IgD-negative memory B cell (primary cell): ENCODE measurements around the gene SLC37A1. TPM values are rescaled to one million over a fixed set of nuclear protein-coding genes. Genes with fewer than 3 reads are reported as not detected.
A peak's percentile ranks its signal among the peaks of the same experiment; 100 is the strongest.

Source experiments
- H3K27ac Mint-ChIP-seq, 3 donors: one replicate each; pipeline ENCODE4 v1.8.0; 2020 to 2022; ENCODE audit warnings: mild to moderate bottlenecking in 3 of 3, mixed read lengths in 3 of 3, moderate library complexity in 1 of 3
- H3K27me3 Mint-ChIP-seq: one replicate; pipeline ENCODE4 v1.8.0; 2021; ENCODE audit warnings: mixed read lengths
- H3K36me3 Mint-ChIP-seq: one replicate; pipeline ENCODE4 v1.8.0; 2020; ENCODE audit warnings: mild to moderate bottlenecking, mixed read lengths
- H3K4me1 Mint-ChIP-seq, 3 donors: one replicate each; pipeline ENCODE4 v1.8.0; 2020 to 2022; ENCODE audit warnings: mixed read lengths in 3 of 3, mild to moderate bottlenecking in 1 of 3
- H3K4me3 Mint-ChIP-seq, 4 donors: one replicate each; pipeline ENCODE4 v1.8.0; 2020 to 2022; ENCODE audit warnings: mild to moderate bottlenecking in 4 of 4, mixed read lengths in 4 of 4, moderate library complexity in 3 of 4
- H3K9me3 Mint-ChIP-seq, 3 donors: one replicate each; pipeline ENCODE4 v1.8.0; 2020 to 2021; ENCODE audit warnings: mixed read lengths in 3 of 3, mild to moderate bottlenecking in 1 of 3
- polyA plus RNA-seq: library from polyadenylated mRNA; unstranded; fragments of 300-500 nt; fragmentation: Illumina TruSeq; gene quantifications from one replicate; pipeline ENCODE4 v1.2.3, GENCODE V29; 2021

Gene SLC37A1
- polyA plus RNA-seq, 1 donor from 2014 or later, result 14.8 TPM

DNA sequence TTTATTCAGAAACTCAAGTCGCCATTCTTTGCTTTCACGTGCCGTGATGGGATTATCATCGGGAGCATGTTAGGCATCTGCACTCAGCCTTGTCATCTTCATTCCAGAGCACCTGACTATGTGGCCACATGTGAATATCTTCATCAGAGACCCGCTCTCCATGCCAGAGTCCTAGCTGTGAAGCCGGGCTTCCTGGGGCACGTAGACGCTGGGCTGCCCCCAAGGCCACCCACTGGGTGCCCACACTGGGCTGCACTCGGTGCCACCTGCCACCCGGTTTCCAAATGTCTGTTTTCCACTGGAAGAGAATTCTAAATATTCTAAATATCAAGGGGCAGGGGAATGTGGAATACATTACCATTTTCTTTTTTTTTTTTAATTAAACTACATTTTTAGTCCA, 43.8 kb downstream of the SLC37A1 start:
- Mint-ChIP-seq H3K4me1 (peaks cover 14 to 24% (median 16%) of the 10 kb centered on the region in 3 donors), H3K4me3 (peak overlapping the region in 2 of 4 donors; percentile 17 to 48), H3K9me3 (no peaks in the 10 kb centered on the region), H3K27me3 (no peaks in the 10 kb centered on the region), H3K36me3 (peaks cover 10% of the 10 kb centered on the region), H3K27ac (peak overlapping the region in 1 of 3 donors; percentile 89)

- peaks cover 11% of the 10 kb centered on the region for H3K36me3 Mint-ChIP-seq
Observed at GRCh38 chr21:42558368-42558767, 44.7 kb downstream of the SLC37A1 start.

GRCh38 chr21:42558846-42559245, 45.2 kb downstream of the SLC37A1 start:
- Mint-ChIP-seq H3K36me3 (peaks cover 7% of the 10 kb centered on the region), H3K27me3 (no peaks in the 10 kb centered on the region), H3K4me3 (no peak overlapping the region), H3K4me1 (peaks cover 14 to 25% (median 16%) of the 10 kb centered on the region in 3 donors), H3K27ac (no peak overlapping the region), H3K9me3 (no peaks in the 10 kb centered on the region)

More at GRCh38 chr21:42558368-42558767, 44.7 kb downstream of the SLC37A1 start:
- Mint-ChIP-seq H3K9me3 (no peaks in the 10 kb centered on the region), H3K27me3 (no peaks in the 10 kb centered on the region), H3K4me3 (no peak overlapping the region), H3K4me1 (peaks cover 14 to 25% (median 16%) of the 10 kb centered on the region in 3 donors), H3K27ac (no peak overlapping the region)

GRCh38 chr21:42559326-42559725, 45.7 kb downstream of the SLC37A1 start:
- peaks cover 7% of the 10 kb centered on the region for H3K36me3 Mint-ChIP-seq
- no peak overlapping the region for H3K4me3 Mint-ChIP-seq
- H3K27ac Mint-ChIP-seq, result no peak overlapping the region
- no peaks in the 10 kb centered on the region for H3K9me3 Mint-ChIP-seq
- peaks cover 11 to 25% (median 16%) of the 10 kb centered on the region in 3 donors for H3K4me1 Mint-ChIP-seq
- H3K27me3 Mint-ChIP-seq, result no peaks in the 10 kb centered on the region

DNA sequence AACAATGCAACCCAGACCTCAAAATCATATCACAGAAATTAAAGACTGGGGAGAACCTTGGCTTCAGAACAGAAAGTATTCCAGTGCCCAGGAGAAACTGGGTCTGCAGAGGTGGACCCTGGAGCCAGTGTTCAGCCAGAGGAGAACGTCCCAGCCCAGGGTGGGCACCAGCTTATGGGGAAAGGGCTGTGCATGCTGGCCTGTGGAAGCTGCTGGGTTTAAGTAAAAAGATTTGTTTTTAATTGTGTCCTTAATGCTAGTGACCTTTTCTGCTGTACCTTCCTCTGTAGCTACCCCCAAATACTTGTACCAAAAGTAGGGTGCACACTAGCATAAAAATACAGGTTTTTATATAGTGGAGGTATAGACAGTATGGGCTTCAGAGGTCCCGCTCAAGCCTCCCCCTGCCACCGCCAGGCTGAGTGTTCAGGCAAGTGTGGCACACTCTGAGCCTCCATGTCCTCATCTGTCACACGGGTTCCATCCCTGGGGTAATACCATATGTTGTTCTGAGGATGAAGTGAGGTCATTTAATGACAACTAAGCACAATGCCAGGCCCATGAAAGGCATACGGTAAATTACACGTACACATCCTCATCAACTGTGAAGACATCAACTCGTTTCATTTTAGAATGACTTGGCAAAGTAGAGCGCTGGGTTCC, 47.0 kb downstream of the SLC37A1 start:
- peaks cover 10% of the 10 kb centered on the region for H3K36me3 Mint-ChIP-seq
- peaks cover 11 to 25% (median 16%) of the 10 kb centered on the region in 3 donors for H3K4me1 Mint-ChIP-seq
- H3K9me3 Mint-ChIP-seq, result no peaks in the 10 kb centered on the region
- peak overlapping the region in 2 of 3 donors; percentile 44 to 81 for H3K27ac Mint-ChIP-seq
- no peaks in the 10 kb centered on the region for H3K27me3 Mint-ChIP-seq
- peak overlapping the region in 1 of 4 donors; percentile 28 for H3K4me3 Mint-ChIP-seq

DNA sequence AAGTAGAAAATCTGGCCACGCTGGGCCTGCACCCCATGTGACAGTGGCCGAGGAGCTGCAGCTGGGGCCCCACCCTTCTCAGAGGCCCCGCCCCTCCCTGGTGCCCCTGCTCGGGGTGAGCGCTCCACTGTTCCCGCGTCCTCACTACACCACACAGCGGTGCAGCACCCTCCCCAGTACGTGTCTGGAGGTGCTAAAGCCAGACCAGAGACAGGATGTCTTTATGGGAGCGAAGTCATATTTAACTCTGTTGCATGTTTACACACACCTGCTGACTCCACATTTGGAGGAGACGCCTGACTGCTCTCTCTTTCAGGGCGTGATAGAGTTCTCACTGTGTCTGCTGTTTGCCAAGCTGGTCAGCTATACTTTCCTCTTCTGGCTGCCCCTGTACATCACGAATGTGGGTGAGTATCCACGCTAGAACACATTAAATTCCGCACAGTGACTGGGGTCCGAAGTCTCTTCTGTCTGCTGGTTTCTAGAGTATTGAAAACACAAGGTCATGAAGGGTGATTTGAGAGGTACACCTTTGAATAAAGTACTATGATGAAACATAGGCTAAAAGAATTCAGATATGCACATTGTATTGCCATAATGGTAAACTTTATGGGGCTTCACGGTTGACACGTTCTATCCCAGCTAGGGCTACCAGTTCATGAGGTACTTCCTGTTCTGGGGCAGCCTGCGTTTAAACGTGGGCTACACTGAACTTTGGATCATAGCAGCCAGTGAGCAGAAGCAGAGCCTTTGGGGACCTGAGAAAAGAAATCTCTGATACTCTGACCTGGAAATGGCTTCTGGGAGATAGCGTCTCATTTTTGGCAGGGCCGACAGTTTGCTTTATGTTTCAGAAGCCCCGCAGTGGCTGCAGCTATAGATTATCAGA, 48.4 kb downstream of the SLC37A1 start:
- H3K9me3 Mint-ChIP-seq, result no peaks in the 10 kb centered on the region
- H3K4me1 Mint-ChIP-seq, result peaks cover 6 to 20% (median 11%) of the 10 kb centered on the region in 3 donors
- peak overlapping the region in 1 of 4 donors; percentile 6 for H3K4me3 Mint-ChIP-seq
- H3K36me3 Mint-ChIP-seq, result peaks cover 10% of the 10 kb centered on the region
- peak overlapping the region in 2 of 3 donors; percentile 60 to 84 for H3K27ac Mint-ChIP-seq
- no peaks in the 10 kb centered on the region for H3K27me3 Mint-ChIP-seq

DNA sequence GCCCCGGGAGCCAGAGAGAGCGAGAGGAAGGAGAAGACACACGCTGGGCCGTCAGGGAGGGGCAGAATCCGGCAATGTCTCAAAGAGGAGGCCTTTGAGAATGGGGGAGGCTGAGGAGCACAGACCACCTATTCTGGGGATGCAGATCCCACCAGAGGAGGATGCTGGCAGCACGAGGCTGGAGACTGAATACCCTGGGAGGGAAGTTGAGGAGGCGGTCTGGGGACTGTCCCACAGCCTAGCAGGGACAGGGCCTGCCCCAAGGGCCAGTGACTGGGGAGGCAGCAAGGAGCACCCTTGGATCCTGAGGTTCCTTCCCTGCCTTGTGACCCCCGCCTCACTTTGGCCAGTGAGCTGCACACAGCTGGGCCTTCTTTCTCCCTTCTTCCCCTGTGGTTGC, 49.2 kb downstream of the SLC37A1 start:
- no peaks in the 10 kb centered on the region for H3K27me3 Mint-ChIP-seq
- peaks cover 0 to 14% (median 6%) of the 10 kb centered on the region in 3 donors for H3K4me1 Mint-ChIP-seq
- H3K4me3 Mint-ChIP-seq, result no peak overlapping the region
- no peaks in the 10 kb centered on the region for H3K9me3 Mint-ChIP-seq
- H3K36me3 Mint-ChIP-seq, result peaks cover 10% of the 10 kb centered on the region
- peak overlapping the region in 2 of 3 donors; percentile 29 to 84 for H3K27ac Mint-ChIP-seq

DNA sequence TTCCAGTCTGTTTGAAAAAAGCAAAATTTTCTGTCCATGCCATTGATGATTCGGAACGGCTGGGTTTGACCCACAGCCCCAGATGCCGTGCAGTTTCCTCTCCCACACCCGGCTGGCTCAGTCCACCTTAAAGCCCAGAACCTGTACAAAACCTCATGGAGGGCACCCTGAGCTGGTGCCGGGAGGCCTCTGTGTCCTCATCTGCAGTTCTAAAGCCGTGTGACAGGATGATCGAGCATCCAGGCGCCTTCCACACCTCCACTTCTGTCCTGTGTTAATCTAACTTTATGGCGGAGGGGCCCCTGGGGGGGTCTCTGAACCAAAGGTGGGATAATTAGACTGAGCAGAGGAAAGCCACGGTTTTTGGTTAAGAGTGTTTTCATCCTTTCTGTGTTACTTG, 49.6 kb downstream of the SLC37A1 start:
- Mint-ChIP-seq H3K27ac (peak overlapping the region in 1 of 3 donors; percentile 23), H3K4me1 (peaks cover 0 to 14% (median 6%) of the 10 kb centered on the region in 3 donors), H3K4me3 (no peak overlapping the region), H3K9me3 (no peaks in the 10 kb centered on the region), H3K27me3 (no peaks in the 10 kb centered on the region), H3K36me3 (peaks cover 10% of the 10 kb centered on the region)

DNA sequence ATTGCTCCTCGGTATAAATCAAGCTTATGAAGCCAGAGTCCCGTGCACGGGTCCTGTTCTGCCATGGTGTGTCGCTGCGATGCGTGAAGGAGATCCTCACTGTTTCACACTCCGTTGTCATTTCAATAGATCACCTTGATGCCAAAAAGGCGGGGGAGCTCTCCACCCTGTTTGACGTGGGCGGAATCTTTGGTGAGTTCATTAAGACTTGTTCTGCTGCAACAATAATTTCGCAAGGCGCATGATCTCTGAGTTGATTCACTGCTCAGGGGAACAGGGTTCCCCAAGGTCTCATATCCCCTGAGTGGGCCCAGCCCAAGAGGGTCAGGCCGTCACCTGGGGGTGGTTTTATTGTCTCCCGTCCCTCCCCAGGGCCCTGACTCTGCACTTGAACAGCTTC, 50.0 kb downstream of the SLC37A1 start:
- Mint-ChIP-seq H3K4me3 (peak overlapping the region in 1 of 4 donors; percentile 58), H3K36me3 (peaks cover 10% of the 10 kb centered on the region), H3K27ac (no peak overlapping the region), H3K4me1 (peaks cover 0 to 14% (median 6%) of the 10 kb centered on the region in 3 donors), H3K9me3 (no peaks in the 10 kb centered on the region), H3K27me3 (no peaks in the 10 kb centered on the region)

- peaks cover 0 to 14% (median 6%) of the 10 kb centered on the region in 3 donors for H3K4me1 Mint-ChIP-seq
- no peak overlapping the region for H3K27ac Mint-ChIP-seq
- H3K9me3 Mint-ChIP-seq, result no peaks in the 10 kb centered on the region
- peaks cover 10% of the 10 kb centered on the region for H3K36me3 Mint-ChIP-seq
- no peaks in the 10 kb centered on the region for H3K27me3 Mint-ChIP-seq
- H3K4me3 Mint-ChIP-seq, result no peak overlapping the region
Observed at GRCh38 chr21:42564561-42564971, 50.9 kb downstream of the SLC37A1 start.

DNA sequence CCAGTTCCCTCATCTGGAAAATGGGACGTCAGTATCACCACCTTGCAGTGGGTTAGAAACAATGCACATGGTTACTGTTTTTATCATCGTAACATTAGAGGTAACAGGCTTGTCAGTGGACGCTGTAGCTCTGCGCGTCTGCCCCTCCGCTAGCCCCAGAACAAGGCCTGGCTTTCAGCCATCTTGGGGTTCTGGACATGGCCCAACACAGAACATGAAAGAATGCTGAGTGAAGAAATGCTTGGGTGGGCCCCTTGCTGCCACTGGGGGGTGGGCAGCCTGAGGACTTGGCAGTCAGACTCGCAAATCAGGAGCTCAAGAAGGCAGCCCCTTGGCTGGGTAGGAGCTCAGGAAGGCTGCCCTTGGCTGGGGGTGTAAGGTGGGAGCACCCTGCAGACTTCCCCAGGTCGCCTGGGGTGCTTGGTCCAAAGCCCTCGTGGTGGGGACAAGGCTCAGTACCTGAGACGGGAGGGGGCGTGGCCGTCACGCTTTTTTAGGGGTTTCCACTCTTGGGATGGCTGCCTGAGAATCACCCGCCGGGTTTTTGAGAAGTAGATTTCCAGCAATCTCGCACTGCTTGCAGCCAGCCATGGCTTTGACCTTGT, 51.7 kb downstream of the SLC37A1 start:
- H3K27ac Mint-ChIP-seq, result no peak overlapping the region
- H3K36me3 Mint-ChIP-seq, result peaks cover 10% of the 10 kb centered on the region
- H3K9me3 Mint-ChIP-seq, result no peaks in the 10 kb centered on the region
- H3K4me1 Mint-ChIP-seq, result peaks cover 0 to 14% (median 6%) of the 10 kb centered on the region in 3 donors
- H3K27me3 Mint-ChIP-seq, result no peaks in the 10 kb centered on the region
- H3K4me3 Mint-ChIP-seq, result no peak overlapping the region

- peaks cover 0 to 14% (median 6%) of the 10 kb centered on the region in 3 donors for H3K4me1 Mint-ChIP-seq
- H3K27ac Mint-ChIP-seq, result no peak overlapping the region
- H3K9me3 Mint-ChIP-seq, result no peaks in the 10 kb centered on the region
- H3K36me3 Mint-ChIP-seq, result peaks cover 10% of the 10 kb centered on the region
- H3K27me3 Mint-ChIP-seq, result no peaks in the 10 kb centered on the region
- H3K4me3 Mint-ChIP-seq, result no peak overlapping the region
Observed at GRCh38 chr21:42565886-42566523, 52.4 kb downstream of the SLC37A1 start.

GRCh38 chr21:42566524-42567213, 53.0 kb downstream of the SLC37A1 start:
- H3K4me1 Mint-ChIP-seq, result peaks cover 0 to 8% (median 6%) of the 10 kb centered on the region in 3 donors
- H3K27me3 Mint-ChIP-seq, result no peaks in the 10 kb centered on the region
- H3K27ac Mint-ChIP-seq, result no peak overlapping the region
- peaks cover 13% of the 10 kb centered on the region for H3K36me3 Mint-ChIP-seq
- no peaks in the 10 kb centered on the region for H3K9me3 Mint-ChIP-seq
- H3K4me3 Mint-ChIP-seq, result no peak overlapping the region

- peaks cover 11% of the 10 kb centered on the region for H3K36me3 Mint-ChIP-seq
- H3K4me1 Mint-ChIP-seq, result peaks cover 0 to 3% (median 1%) of the 10 kb centered on the region in 3 donors
- H3K27ac Mint-ChIP-seq, result no peak overlapping the region
- no peak overlapping the region for H3K4me3 Mint-ChIP-seq
- H3K27me3 Mint-ChIP-seq, result no peaks in the 10 kb centered on the region
- no peaks in the 10 kb centered on the region for H3K9me3 Mint-ChIP-seq
Observed at GRCh38 chr21:42567214-42567555, 53.5 kb downstream of the SLC37A1 start.
